Measurements from ENCODE around the gene MRPL32.

The MRPL32 gene

DNA sequence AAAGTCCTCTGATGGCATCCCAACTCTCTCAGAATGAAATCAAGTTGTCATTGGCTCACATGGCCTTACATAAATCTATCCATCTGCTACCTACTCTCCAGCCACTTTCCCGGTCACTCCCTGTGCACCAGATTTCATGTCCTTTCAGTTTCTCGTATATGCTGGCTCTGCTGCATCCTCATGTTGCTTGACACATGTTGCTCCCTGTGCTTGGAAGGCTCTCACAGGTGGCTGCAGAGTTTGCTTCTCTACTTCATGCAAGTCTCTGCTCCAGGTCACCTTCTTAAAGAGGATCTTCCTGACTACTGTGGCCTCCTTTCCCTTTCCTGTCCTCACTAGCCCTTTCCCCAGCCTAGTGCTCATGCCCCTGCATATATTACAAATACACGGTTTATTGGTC, 48.3 kb downstream of the MRPL32 start:
- no peaks in the 10 kb centered on the region for H3K79me2 ChIP-seq (ENCODE audit: insufficient read depth, low read length)
- TF ChIP-seq, protein P1, sequence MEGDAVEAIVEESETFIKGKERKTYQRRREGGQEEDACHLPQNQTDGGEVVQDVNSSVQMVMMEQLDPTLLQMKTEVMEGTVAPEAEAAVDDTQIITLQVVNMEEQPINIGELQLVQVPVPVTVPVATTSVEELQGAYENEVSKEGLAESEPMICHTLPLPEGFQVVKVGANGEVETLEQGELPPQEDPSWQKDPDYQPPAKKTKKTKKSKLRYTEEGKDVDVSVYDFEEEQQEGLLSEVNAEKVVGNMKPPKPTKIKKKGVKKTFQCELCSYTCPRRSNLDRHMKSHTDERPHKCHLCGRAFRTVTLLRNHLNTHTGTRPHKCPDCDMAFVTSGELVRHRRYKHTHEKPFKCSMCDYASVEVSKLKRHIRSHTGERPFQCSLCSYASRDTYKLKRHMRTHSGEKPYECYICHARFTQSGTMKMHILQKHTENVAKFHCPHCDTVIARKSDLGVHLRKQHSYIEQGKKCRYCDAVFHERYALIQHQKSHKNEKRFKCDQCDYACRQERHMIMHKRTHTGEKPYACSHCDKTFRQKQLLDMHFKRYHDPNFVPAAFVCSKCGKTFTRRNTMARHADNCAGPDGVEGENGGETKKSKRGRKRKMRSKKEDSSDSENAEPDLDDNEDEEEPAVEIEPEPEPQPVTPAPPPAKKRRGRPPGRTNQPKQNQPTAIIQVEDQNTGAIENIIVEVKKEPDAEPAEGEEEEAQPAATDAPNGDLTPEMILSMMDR (IDR thresholded peaks at IDR 0.05; ENCODE audit: insufficient read depth, low read length, poor library complexity, severe bottlenecking) = no peak
- no peak for TF ChIP-seq EZH2phosphoT487 (conservative IDR thresholded peaks at IDR 0.05; ENCODE audit: low read length)
- peaks cover 8% of the 10 kb centered on the region; the same call in 1 of the 2 replicates for H3K9me3 ChIP-seq (ENCODE audit: insufficient read depth, low read length)
- no peaks in the 10 kb centered on the region for H3F3A ChIP-seq (ENCODE audit: insufficient read depth)
- H3K4me2 ChIP-seq (ENCODE audit: low read depth, low read length, poor library complexity, severe bottlenecking) = no peak overlapping the region
- no peak overlapping the region for H3K9ac ChIP-seq (ENCODE audit: low read length)
- no peak overlapping the region for H3K4me3 ChIP-seq (ENCODE audit: insufficient read depth, low read length, poor library complexity, severe bottlenecking)
- no peaks in the 10 kb centered on the region for H4K20me1 ChIP-seq (ENCODE audit: low read depth, low read length)
- H3K9me2 ChIP-seq (replicated peaks; ENCODE audit: insufficient read depth, low read length) = no peaks in the 10 kb centered on the region
- no peak overlapping the region for H2AFZ ChIP-seq (ENCODE audit: low read depth, low read length, severe bottlenecking)
- H3K27ac ChIP-seq (ENCODE audit: low read depth, low read length) = no peak overlapping the region
- H3K36me3 ChIP-seq (ENCODE audit: low read length) = no peaks in the 10 kb centered on the region
- no peaks in the 10 kb centered on the region for H3K27me3 ChIP-seq (ENCODE audit: low read length)

- no peaks in the 10 kb centered on the region for H3K79me2 ChIP-seq (ENCODE audit: insufficient read depth, low read length)
- no peaks in the 10 kb centered on the region for H3K27me3 ChIP-seq (ENCODE audit: low read length)
- H3K36me3 ChIP-seq (ENCODE audit: low read length) = no peaks in the 10 kb centered on the region
- H4K20me1 ChIP-seq (ENCODE audit: low read depth, low read length) = no peaks in the 10 kb centered on the region
- H2AFZ ChIP-seq (ENCODE audit: low read depth, low read length, severe bottlenecking) = no peak overlapping the region
- no peaks in the 10 kb centered on the region for H3F3A ChIP-seq (ENCODE audit: insufficient read depth)
- peaks cover 8% of the 10 kb centered on the region; the same call in 1 of the 2 replicates for H3K9me3 ChIP-seq (ENCODE audit: insufficient read depth, low read length)
- H3K9ac ChIP-seq (ENCODE audit: low read length) = no peak overlapping the region
- no peak overlapping the region for H3K4me2 ChIP-seq (ENCODE audit: low read depth, low read length, poor library complexity, severe bottlenecking)
- no peak overlapping the region for H3K27ac ChIP-seq (ENCODE audit: low read depth, low read length)
- TF ChIP-seq EZH2phosphoT487 (conservative IDR thresholded peaks at IDR 0.05; ENCODE audit: low read length) = no peak
- TF ChIP-seq, protein P1 (IDR thresholded peaks at IDR 0.05; ENCODE audit: insufficient read depth, low read length, poor library complexity, severe bottlenecking) = no peak
- H3K9me2 ChIP-seq (replicated peaks; ENCODE audit: insufficient read depth, low read length) = no peaks in the 10 kb centered on the region
- no peak overlapping the region for H3K4me3 ChIP-seq (ENCODE audit: insufficient read depth, low read length, poor library complexity, severe bottlenecking)
These were observed 49.4 kb downstream of the MRPL32 start for GRCh38 chr7:42981601-42982000.

DNA sequence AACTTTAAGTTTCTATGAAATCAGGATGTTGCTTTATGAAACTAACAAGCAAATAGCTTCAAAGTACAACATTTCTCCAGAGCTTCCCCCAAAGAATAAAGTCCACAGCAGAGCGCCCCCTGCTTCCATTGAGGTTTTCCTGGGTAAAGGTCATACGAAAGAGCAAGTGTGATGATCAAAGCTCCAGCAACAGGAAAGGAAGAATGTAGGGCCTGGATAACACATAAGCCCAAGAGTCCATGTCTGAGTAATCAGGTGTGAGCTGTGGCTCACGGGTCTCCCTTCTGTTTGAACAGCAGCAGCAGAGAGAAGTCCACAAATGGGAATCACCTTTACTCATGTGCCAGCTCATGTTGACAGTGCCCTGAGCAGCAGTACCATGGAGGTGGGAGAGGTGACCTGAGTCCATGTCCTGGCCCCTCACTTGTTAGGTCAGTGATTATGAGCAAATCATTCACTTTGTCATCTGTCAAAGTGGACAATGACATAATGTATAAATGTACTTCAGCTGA, 50.5 kb downstream of the MRPL32 start:
- Histone ChIP-seq H3K27me3 (ENCODE audit: low read length) (no peaks in the 10 kb centered on the region), H3K9me3 (ENCODE audit: insufficient read depth, low read length) (peaks cover 8% of the 10 kb centered on the region; the same call in 1 of the 2 replicates), H4K20me1 (ENCODE audit: low read depth, low read length) (no peaks in the 10 kb centered on the region), H3K79me2 (ENCODE audit: insufficient read depth, low read length) (no peaks in the 10 kb centered on the region), H3K9ac (ENCODE audit: low read length) (no peak overlapping the region), H2AFZ (ENCODE audit: low read depth, low read length, severe bottlenecking) (no peak overlapping the region), H3K36me3 (ENCODE audit: low read length) (no peaks in the 10 kb centered on the region), H3K4me2 (ENCODE audit: low read depth, low read length, poor library complexity, severe bottlenecking) (no peak overlapping the region), H3F3A (ENCODE audit: insufficient read depth) (no peaks in the 10 kb centered on the region), H3K27ac (ENCODE audit: low read depth, low read length) (no peak overlapping the region), H3K4me3 (ENCODE audit: insufficient read depth, low read length, poor library complexity, severe bottlenecking) (no peak overlapping the region), H3K9me2 (replicated peaks; ENCODE audit: insufficient read depth, low read length) (no peaks in the 10 kb centered on the region)
- TF ChIP-seq, protein P1 (IDR thresholded peaks at IDR 0.05; ENCODE audit: insufficient read depth, low read length, poor library complexity, severe bottlenecking) = no peak
- no peak for TF ChIP-seq EZH2phosphoT487 (conservative IDR thresholded peaks at IDR 0.05; ENCODE audit: low read length)
